ENCODE results near the gene POU2AF2.

Gene POU2AF2

GRCh38 chr11:111334532-111335502 is 89.3 kb downstream of the POU2AF2 start:
- TF ChIP-seq CTCF (IDR thresholded peaks at IDR 0.05; ENCODE audit: low read depth, low read length), result no peak
- peaks cover 65% of the 10 kb centered on the region for H3K27me3 ChIP-seq
- H3K4me3 ChIP-seq (ENCODE audit: low read depth, low read length), result no peak overlapping the region
- no peak for DNase-seq
- H3K36me3 ChIP-seq, result no peaks in the 10 kb centered on the region
- H3K9me3 ChIP-seq, result no peaks in the 10 kb centered on the region
- H3K4me1 ChIP-seq, result no peaks in the 10 kb centered on the region; the same call in 1 of the 2 replicates

GRCh38 chr11:111335549-111335948 is 90.0 kb downstream of the POU2AF2 start:
- Histone ChIP-seq H3K9me3 (no peaks in the 10 kb centered on the region), H3K4me3 (ENCODE audit: low read depth, low read length) (no peak overlapping the region), H3K4me1 (no peaks in the 10 kb centered on the region; the same call in 1 of the 2 replicates), H3K36me3 (no peaks in the 10 kb centered on the region), H3K27me3 (peaks cover 58% of the 10 kb centered on the region)
- TF ChIP-seq CTCF (IDR thresholded peaks at IDR 0.05; ENCODE audit: low read depth, low read length), result no peak
- no peak for DNase-seq

Measured in BE2C (cell line).